ENCODE data around the gene KLHL14.

Gene KLHL14

DNA sequence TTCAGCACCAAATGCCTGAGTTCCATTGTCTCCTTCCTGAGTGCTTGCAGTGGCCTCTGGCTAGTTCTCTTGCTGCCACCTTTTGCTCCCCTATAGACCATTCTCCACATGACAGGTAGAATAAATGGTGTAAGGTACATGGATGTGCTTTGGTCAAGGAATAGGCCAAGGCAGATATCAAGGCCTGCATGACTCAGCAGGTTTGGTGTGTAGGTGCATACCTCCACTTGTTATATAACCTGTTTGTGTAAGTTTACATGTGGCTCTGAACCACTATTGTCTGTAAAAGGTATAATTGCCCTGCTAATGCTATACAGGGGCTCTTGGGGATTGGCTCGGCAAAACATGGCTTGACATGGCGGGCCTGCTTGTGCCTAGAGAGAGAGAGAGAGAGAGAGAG is 143.5 kb downstream of the KLHL14 start:
- H3K4me1 Mint-ChIP-seq: peaks cover 10% of the 10 kb centered on the region
- no peak overlapping the region for H3K4me3 Mint-ChIP-seq
- TF ChIP-seq, protein P1, sequence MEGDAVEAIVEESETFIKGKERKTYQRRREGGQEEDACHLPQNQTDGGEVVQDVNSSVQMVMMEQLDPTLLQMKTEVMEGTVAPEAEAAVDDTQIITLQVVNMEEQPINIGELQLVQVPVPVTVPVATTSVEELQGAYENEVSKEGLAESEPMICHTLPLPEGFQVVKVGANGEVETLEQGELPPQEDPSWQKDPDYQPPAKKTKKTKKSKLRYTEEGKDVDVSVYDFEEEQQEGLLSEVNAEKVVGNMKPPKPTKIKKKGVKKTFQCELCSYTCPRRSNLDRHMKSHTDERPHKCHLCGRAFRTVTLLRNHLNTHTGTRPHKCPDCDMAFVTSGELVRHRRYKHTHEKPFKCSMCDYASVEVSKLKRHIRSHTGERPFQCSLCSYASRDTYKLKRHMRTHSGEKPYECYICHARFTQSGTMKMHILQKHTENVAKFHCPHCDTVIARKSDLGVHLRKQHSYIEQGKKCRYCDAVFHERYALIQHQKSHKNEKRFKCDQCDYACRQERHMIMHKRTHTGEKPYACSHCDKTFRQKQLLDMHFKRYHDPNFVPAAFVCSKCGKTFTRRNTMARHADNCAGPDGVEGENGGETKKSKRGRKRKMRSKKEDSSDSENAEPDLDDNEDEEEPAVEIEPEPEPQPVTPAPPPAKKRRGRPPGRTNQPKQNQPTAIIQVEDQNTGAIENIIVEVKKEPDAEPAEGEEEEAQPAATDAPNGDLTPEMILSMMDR (IDR thresholded peaks at IDR 0.05; ENCODE audit: unreplicated experiment in 3 of 3): no peak
- no peak overlapping the region for H3K27ac Mint-ChIP-seq
- no peaks in the 10 kb centered on the region for H3K27me3 Mint-ChIP-seq (ENCODE audit: low read depth)
- peaks cover 6% of the 10 kb centered on the region for H3K9me3 Mint-ChIP-seq
- no peaks in the 10 kb centered on the region for H3K36me3 Mint-ChIP-seq (ENCODE audit: low read depth)

GRCh38 chr18:32624182-32624723 is 148.6 kb downstream of the KLHL14 start:
- H3K4me3 Mint-ChIP-seq: no peak overlapping the region
- H3K4me1 Mint-ChIP-seq: no peaks in the 10 kb centered on the region
- no peaks in the 10 kb centered on the region for H3K36me3 Mint-ChIP-seq (ENCODE audit: low read depth)
- peaks cover 4% of the 10 kb centered on the region for H3K9me3 Mint-ChIP-seq
- TF ChIP-seq, protein P1 (IDR thresholded peaks at IDR 0.05; ENCODE audit: unreplicated experiment in 3 of 3): no peak
- H3K27ac Mint-ChIP-seq: no peak overlapping the region
- H3K27me3 Mint-ChIP-seq (ENCODE audit: low read depth): peaks cover 5% of the 10 kb centered on the region

DNA sequence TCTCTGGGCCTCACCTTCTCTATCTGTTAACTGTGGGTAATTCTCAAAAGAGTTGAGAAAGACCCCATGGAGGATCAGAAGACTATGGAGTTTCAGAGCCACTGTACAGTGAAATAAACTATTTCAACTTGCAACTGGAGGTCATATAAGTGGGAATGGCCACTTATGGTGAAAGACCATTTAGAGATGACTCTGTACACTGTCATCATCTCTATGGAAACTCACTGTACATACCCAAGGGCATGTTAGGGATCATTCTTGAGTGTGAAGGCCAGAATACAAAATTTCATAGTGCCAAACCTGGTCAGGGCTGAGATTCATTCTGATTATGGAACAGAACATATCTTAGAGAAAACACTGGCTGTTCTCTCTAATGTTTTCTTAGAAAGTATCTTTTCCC is 149.3 kb downstream of the KLHL14 start:
- Mint-ChIP-seq H3K4me3 (no peak overlapping the region), H3K4me1 (no peaks in the 10 kb centered on the region), H3K27me3 (ENCODE audit: low read depth) (peaks cover 6% of the 10 kb centered on the region), H3K36me3 (ENCODE audit: low read depth) (no peaks in the 10 kb centered on the region), H3K9me3 (peaks cover 4% of the 10 kb centered on the region), H3K27ac (no peak overlapping the region)
- TF ChIP-seq, protein P1 (IDR thresholded peaks at IDR 0.05; ENCODE audit: unreplicated experiment in 3 of 3): no peak

Measured in nephron (organoid).